Liver (tissue), 3 donors: Measurements from ENCODE around the gene CLIP2.

ENCODE experiments used
- CTCF ChIP-seq: fragments of 150-350 bp; IDR thresholded peaks from 2 replicates; pipeline ENCODE4 v1.5.1; 2017; ENCODE audit warnings: improper control_type of control experiment, low read depth, low read length; ENCODE audit not compliant: missing input control
- JUND ChIP-seq, 2 donors: IDR thresholded peaks; 2 replicates each; pipeline ENCODE4 v1.6.1; 2016; ENCODE audit warnings: antibody characterized with exemption in 2 of 2
- MAX ChIP-seq: IDR thresholded peaks from 2 replicates; pipeline ENCODE4 v1.6.1; 2016; ENCODE audit warnings: antibody characterized with exemption
- NR2F2 ChIP-seq: IDR thresholded peaks from 2 replicates; pipeline ENCODE4 v1.6.1; 2016; ENCODE audit warnings: antibody characterized with exemption
- RXRA ChIP-seq, 2 donors: IDR thresholded peaks; 2 replicates each; pipeline ENCODE4 v1.6.1; 2017 to 2018; ENCODE audit warnings: antibody characterized with exemption in 2 of 2, mild to moderate bottlenecking in 1 of 2
- donor health status: healthy.
- donor health status: healthy.

GRCh38 chr7:74405191-74405898 is 116.1 kb downstream of the CLIP2 start:
- TF ChIP-seq CTCF: peak; percentile 4
- no peak for TF ChIP-seq NR2F2
- TF ChIP-seq MAX: no peak
- no peak for TF ChIP-seq JUND (IDR thresholded peaks at IDR 0.05)
- TF ChIP-seq RXRA (IDR thresholded peaks at IDR 0.05): no peak
